ENCODE measurements around the gene RALGPS1. TPM values are rescaled to one million over a fixed set of nuclear protein-coding genes. Genes with fewer than 3 reads are reported as not detected.

Gene RALGPS1
- total RNA-seq, 1 donor, result 2.9 TPM

DNA sequence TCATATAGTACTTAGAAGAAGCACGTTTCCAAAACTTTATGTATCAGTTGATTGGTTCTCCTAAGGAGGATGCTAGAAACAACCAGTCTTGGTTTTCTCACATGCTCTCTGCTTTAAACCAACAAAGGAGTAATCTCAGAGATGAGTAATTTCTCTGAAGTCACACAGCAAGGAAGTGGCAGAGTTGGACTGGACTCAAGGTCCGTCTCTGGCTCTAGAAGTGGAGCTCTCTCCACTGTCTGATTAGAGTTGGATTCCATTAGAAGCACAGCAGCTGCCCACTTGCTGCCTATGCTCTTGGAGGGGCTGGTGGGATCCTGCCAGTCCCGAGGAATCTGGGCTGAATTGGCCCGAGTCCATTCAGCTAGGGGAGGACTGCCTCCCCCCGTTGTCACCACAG is 21.0 kb downstream of the RALGPS1 start:
- TF ChIP-seq, protein P1, sequence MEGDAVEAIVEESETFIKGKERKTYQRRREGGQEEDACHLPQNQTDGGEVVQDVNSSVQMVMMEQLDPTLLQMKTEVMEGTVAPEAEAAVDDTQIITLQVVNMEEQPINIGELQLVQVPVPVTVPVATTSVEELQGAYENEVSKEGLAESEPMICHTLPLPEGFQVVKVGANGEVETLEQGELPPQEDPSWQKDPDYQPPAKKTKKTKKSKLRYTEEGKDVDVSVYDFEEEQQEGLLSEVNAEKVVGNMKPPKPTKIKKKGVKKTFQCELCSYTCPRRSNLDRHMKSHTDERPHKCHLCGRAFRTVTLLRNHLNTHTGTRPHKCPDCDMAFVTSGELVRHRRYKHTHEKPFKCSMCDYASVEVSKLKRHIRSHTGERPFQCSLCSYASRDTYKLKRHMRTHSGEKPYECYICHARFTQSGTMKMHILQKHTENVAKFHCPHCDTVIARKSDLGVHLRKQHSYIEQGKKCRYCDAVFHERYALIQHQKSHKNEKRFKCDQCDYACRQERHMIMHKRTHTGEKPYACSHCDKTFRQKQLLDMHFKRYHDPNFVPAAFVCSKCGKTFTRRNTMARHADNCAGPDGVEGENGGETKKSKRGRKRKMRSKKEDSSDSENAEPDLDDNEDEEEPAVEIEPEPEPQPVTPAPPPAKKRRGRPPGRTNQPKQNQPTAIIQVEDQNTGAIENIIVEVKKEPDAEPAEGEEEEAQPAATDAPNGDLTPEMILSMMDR (IDR thresholded peaks at IDR 0.05; ENCODE audit: insufficient read depth, low read length), result no peak
- H3K4me3 ChIP-seq (ENCODE audit: low read depth, low read length), result no peak overlapping the region
- DNase-seq (ENCODE audit: low read depth), result peak; percentile 29

DNA sequence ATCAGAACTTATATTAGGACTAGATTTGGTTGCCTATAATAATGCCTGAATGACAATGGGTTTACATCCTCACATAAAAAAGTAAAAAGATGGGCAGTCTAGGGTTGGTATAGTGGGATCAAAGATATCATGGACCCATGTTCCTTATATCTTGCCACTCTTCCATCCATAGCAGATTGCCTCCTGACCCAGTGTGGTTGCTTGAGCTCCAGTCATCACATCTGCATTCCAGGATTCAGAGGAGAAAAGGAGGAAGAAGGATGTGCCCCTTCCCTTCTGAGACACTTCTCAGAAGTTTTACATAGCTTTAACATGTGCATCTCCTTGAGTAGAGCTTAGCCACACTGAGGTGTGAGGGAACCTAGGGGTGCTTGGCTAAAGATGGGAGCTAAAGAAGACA is 22.9 kb downstream of the RALGPS1 start:
- DNase-seq (ENCODE audit: low read depth), result no peak
- no peak overlapping the region for H3K4me3 ChIP-seq (ENCODE audit: low read depth, low read length)
- TF ChIP-seq, protein P1 (IDR thresholded peaks at IDR 0.05; ENCODE audit: insufficient read depth, low read length), result no peak

DNA sequence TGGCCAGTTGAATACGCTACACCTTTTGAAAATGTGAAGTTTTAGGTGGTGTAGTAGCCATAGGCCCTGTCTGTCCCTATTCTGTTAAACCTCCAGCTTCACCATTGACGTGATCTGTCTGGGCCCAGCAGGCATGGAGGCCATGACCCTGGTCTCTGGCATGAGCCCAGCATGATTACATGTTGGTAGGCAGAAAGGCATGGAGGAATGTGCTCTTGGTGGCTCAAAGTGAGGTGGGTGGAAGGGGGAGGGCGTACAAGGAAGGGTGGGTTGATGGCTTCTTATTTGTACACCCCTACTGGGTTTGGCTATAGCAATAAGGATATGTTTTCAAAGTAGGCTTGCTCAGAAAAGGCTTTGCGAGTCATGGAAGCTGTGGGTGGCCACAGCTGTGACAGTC is 23.7 kb downstream of the RALGPS1 start:
- TF ChIP-seq, protein P1 (IDR thresholded peaks at IDR 0.05; ENCODE audit: insufficient read depth, low read length), result no peak
- no peak for DNase-seq (ENCODE audit: low read depth)
- H3K4me3 ChIP-seq (ENCODE audit: low read depth, low read length), result no peak overlapping the region

DNA sequence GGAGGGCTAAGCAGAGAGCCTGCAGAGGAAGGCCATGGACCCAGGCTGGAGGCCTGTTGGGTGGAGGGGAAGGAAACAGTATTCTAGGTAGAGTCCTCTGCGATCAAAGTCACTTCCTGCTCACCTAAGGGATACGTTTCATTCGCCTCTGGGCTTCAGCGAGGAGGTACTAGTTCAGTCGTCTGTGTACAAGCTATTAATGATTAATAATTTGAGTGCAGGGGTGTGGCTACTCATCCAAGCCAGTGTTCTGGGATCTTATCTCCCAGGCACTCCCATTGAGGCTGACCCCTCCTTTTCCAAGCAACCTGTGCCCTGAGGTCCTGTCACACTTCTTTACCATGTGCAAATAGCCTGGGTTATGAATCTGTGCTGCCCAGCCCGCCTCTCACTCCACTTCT is 25.2 kb downstream of the RALGPS1 start:
- H3K4me3 ChIP-seq (ENCODE audit: low read depth, low read length), result no peak overlapping the region
- no peak for DNase-seq (ENCODE audit: low read depth)
- TF ChIP-seq, protein P1 (IDR thresholded peaks at IDR 0.05; ENCODE audit: insufficient read depth, low read length), result no peak

DNA sequence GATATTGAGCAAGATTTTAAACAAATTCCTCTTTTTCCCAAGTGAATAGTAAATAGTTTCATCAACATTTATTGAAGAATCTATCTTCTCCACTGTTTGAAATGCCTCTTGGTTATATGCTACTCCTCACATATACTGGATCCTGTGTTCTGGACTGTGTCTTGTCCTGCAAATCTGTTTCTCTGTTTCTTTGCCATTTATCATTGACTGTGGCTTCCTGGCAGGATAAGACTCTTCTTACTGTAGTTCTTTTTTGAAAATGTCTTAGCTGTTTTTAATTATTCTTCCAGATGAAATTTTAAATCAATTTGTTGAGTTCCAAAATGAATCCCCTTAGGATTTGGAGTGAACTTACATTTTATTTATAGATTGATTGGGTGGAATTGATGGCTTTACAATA is 27.8 kb downstream of the RALGPS1 start:
- DNase-seq (ENCODE audit: low read depth), result no peak
- TF ChIP-seq, protein P1 (IDR thresholded peaks at IDR 0.05; ENCODE audit: insufficient read depth, low read length), result no peak
- H3K4me3 ChIP-seq (ENCODE audit: low read depth, low read length), result no peak overlapping the region

DNA sequence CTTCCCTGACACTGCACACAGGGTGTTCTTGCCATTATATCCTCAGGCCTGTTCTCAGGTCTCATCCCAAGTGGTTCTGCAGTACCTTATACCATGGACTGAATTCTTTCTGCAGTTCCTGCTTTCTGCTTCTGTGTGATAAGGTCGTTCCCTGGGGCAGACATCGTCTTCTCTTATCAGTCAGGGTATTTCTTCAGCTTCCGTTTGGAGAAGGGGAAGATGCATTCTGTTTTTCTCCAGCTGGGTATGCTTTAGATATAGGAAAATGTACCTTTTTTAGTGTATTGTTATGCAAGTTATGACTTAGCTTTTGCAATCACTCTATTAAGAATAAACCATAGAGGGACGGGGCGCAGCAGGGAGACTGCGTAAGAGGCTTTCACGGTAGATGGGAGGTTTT is 31.1 kb downstream of the RALGPS1 start:
- no peak overlapping the region for H3K4me3 ChIP-seq (ENCODE audit: low read depth, low read length)
- DNase-seq (ENCODE audit: low read depth), result no peak
- TF ChIP-seq, protein P1 (IDR thresholded peaks at IDR 0.05; ENCODE audit: insufficient read depth, low read length), result no peak

DNA sequence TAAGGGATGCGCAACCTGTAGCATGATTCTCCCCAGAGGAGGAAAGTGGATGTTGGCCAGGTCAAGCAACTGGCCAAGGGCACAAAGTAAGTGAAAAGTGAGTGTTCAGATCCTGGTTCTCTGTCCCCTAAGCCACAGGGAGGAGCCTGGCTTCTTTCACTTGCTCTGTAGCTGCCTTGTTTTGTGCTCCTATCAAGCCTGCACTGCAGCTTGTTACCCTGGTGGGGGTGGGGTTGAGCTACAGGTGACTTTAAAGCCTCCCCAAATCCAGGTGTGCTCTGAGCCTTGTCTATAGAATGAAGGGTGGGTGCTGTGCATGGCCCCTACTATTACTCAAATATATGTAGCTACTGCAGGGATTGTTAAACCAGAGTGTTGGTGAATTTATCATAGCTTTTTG is 32.9 kb downstream of the RALGPS1 start:
- no peak overlapping the region for H3K4me3 ChIP-seq (ENCODE audit: low read depth, low read length)
- TF ChIP-seq, protein P1 (IDR thresholded peaks at IDR 0.05; ENCODE audit: insufficient read depth, low read length), result no peak
- DNase-seq (ENCODE audit: low read depth), result no peak

Measured in fibroblast of the aortic adventitia (primary cell).